Measurements from ENCODE around the gene PITPNM3. TPM values are rescaled to one million over a fixed set of nuclear protein-coding genes. Genes with fewer than 3 reads are reported as not detected.

The PITPNM3 gene
- total RNA-seq, 1 donor from 2014 or later, result 0.72 TPM

GRCh38 chr17:6523809-6524355 lies 32.5 kb downstream of the PITPNM3 start:
- H3K27me3 Mint-ChIP-seq (ENCODE audit: unreplicated experiment), result peaks cover 8% of the 10 kb centered on the region
- no peak for DNase-seq (ENCODE audit: low spot score)
- peaks cover 9% of the 10 kb centered on the region for H3K36me3 Mint-ChIP-seq (ENCODE audit: low read depth, unreplicated experiment)
- H3K4me3 Mint-ChIP-seq (ENCODE audit: unreplicated experiment), result no peak overlapping the region
- no peaks in the 10 kb centered on the region for H3K9me3 Mint-ChIP-seq (ENCODE audit: unreplicated experiment)
- no peak for TF ChIP-seq CTCF (IDR thresholded peaks at IDR 0.05; ENCODE audit: unreplicated experiment)
- no peak overlapping the region for H3K27ac Mint-ChIP-seq (ENCODE audit: unreplicated experiment)
- H3K4me1 Mint-ChIP-seq (ENCODE audit: unreplicated experiment), result peaks cover 6% of the 10 kb centered on the region

- TF ChIP-seq CTCF (IDR thresholded peaks at IDR 0.05; ENCODE audit: unreplicated experiment), result no peak
- peaks cover 6% of the 10 kb centered on the region for H3K4me1 Mint-ChIP-seq (ENCODE audit: unreplicated experiment)
- H3K4me3 Mint-ChIP-seq (ENCODE audit: unreplicated experiment), result no peak overlapping the region
- peaks cover 9% of the 10 kb centered on the region for H3K36me3 Mint-ChIP-seq (ENCODE audit: low read depth, unreplicated experiment)
- no peaks in the 10 kb centered on the region for H3K9me3 Mint-ChIP-seq (ENCODE audit: unreplicated experiment)
- H3K27me3 Mint-ChIP-seq (ENCODE audit: unreplicated experiment), result peaks cover 7% of the 10 kb centered on the region
- DNase-seq (ENCODE audit: low spot score), result no peak
- H3K27ac Mint-ChIP-seq (ENCODE audit: unreplicated experiment), result no peak overlapping the region
Measured at GRCh38 chr17:6523330-6523729, 33.0 kb downstream of the PITPNM3 start.

- Mint-ChIP-seq H3K9me3 (ENCODE audit: unreplicated experiment) (no peaks in the 10 kb centered on the region), H3K36me3 (ENCODE audit: low read depth, unreplicated experiment) (peaks cover 9% of the 10 kb centered on the region), H3K4me3 (ENCODE audit: unreplicated experiment) (no peak overlapping the region), H3K27ac (ENCODE audit: unreplicated experiment) (no peak overlapping the region), H3K4me1 (ENCODE audit: unreplicated experiment) (peaks cover 6% of the 10 kb centered on the region), H3K27me3 (ENCODE audit: unreplicated experiment) (peaks cover 5% of the 10 kb centered on the region)
- no peak for DNase-seq (ENCODE audit: low spot score)
- no peak for TF ChIP-seq CTCF (IDR thresholded peaks at IDR 0.05; ENCODE audit: unreplicated experiment)
Measured at GRCh38 chr17:6521586-6521985, 34.8 kb downstream of the PITPNM3 start.

- Mint-ChIP-seq H3K4me3 (ENCODE audit: unreplicated experiment) (no peak overlapping the region), H3K4me1 (ENCODE audit: unreplicated experiment) (peaks cover 11% of the 10 kb centered on the region), H3K27ac (ENCODE audit: unreplicated experiment) (no peak overlapping the region), H3K36me3 (ENCODE audit: low read depth, unreplicated experiment) (peaks cover under 1% of the 10 kb centered on the region), H3K9me3 (ENCODE audit: unreplicated experiment) (no peaks in the 10 kb centered on the region), H3K27me3 (ENCODE audit: unreplicated experiment) (no peaks in the 10 kb centered on the region)
- no peak for TF ChIP-seq CTCF (IDR thresholded peaks at IDR 0.05; ENCODE audit: unreplicated experiment)
- DNase-seq (ENCODE audit: low spot score), result no peak
Measured at GRCh38 chr17:6517062-6517461, 39.3 kb downstream of the PITPNM3 start.

- no peak for DNase-seq (ENCODE audit: low spot score)
- TF ChIP-seq CTCF (IDR thresholded peaks at IDR 0.05; ENCODE audit: unreplicated experiment), result no peak
- Mint-ChIP-seq H3K36me3 (ENCODE audit: low read depth, unreplicated experiment) (no peaks in the 10 kb centered on the region), H3K27ac (ENCODE audit: unreplicated experiment) (no peak overlapping the region), H3K4me3 (ENCODE audit: unreplicated experiment) (no peak overlapping the region), H3K27me3 (ENCODE audit: unreplicated experiment) (no peaks in the 10 kb centered on the region), H3K4me1 (ENCODE audit: unreplicated experiment) (peaks cover 14% of the 10 kb centered on the region), H3K9me3 (ENCODE audit: unreplicated experiment) (no peaks in the 10 kb centered on the region)
Measured at GRCh38 chr17:6514371-6514770, 42.0 kb downstream of the PITPNM3 start.

Data from endothelial cell (in vitro differentiated cells).